HS-27A (cell line): ENCODE measurements around the gene NTF3.

Experiments
- DNase-seq: peaks from one replicate; pipeline ENCODE4 v3.0.0-alpha.2; 2012; ENCODE audit warnings: low read depth, missing footprints

NTF3 gene

GRCh38 chr12:5511256-5511643 is 79.3 kb downstream of the NTF3 start:
- DNase-seq = no peak

DNA sequence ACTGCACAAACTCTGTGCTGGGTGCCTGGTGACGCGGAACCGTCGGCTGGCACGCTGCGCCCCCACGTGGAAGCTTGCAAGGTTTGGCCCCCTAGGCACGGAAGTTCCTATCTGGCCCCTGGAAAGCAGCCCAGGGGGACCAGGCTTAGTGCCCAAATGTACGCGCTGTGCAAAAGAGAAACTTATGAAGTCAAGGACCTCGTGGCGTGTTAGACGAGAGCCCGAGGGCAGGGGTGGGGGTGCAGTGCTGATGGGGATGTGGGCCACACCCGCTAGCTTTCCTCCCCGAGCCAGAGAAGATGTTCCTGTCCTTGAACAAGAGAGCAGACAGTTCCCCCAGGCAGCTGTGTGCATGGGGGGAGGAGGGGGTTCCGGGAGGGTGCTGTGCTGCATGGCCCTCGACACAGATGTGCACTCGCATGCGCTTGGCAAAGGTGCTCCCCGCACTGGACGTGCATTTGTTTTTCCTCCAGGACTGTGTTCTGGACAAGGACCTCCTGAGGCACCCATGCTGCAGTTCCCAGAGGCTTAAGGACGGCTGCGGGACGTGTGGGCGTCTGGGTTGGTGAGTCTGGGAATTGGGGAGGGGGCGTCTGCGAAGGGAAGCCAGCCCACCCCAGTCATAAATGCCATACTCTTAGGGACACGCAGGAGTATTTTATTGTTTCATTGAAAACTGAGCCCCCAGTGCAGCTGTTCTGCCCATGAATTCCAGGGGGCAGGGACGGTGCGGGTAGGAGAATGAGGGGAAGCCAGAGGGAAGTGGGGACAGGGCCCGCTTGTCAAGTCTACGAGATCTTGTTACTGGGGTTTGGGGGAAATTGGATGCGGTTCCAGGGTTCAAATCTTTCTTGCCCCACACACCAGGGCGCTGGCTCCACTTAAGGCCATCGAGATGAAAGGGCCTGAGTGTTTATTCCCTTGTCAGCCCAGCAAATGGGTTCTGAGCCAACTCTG is 80.0 kb downstream of the NTF3 start:
- DNase-seq = no peak

- no peak for DNase-seq
These were observed 80.7 kb downstream of the NTF3 start for GRCh38 chr12:5512601-5512970.

GRCh38 chr12:5513406-5513805 is 81.5 kb downstream of the NTF3 start:
- DNase-seq = no peak

DNA sequence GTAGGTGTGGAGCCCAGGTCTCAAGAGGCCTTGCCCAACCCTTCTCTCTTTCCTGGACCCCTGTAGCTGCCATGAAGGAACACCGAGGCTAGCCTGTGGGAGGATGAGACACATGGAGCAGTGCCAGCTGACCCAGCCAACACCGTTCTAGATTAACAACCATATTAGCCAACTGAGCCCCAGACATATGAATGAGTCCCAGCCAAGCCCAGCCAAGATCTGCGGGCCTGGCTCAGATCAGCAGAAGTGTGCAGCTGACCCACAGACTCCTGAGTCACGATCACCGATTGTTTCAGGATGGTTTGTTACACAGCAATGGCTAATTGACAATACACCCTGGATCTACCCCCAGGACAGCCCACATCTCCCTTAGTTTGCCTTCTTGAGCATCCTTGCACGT is 82.1 kb downstream of the NTF3 start:
- no peak for DNase-seq

GRCh38 chr12:5514545-5514944 is 82.6 kb downstream of the NTF3 start:
- DNase-seq = no peak

GRCh38 chr12:5515458-5515857 is 83.5 kb downstream of the NTF3 start:
- DNase-seq = no peak

GRCh38 chr12:5516371-5517241 is 84.7 kb downstream of the NTF3 start:
- no peak for DNase-seq

GRCh38 chr12:5518584-5519365 is 86.9 kb downstream of the NTF3 start:
- no peak for DNase-seq

DNA sequence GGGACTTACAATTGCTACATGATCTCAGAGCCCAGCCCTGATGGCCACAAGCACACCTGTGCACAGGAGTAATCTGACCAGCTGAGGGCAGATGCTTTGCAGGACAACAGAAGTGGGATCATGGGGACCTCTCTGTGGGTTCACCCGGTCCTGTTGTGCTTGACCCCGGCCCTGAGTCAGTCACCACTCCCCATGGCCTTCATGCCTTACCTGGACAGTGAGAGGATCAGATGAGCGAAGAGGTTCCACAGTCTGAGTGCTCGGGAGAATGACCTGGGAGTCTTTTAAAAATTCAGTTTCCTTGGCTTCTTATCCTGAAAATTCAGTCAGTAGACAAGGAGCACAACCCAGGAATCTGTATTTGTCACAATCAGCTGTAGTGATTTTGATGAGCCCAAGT is 88.1 kb downstream of the NTF3 start:
- no peak for DNase-seq

- no peak for DNase-seq
These were observed 88.9 kb downstream of the NTF3 start for GRCh38 chr12:5520831-5521230.

DNA sequence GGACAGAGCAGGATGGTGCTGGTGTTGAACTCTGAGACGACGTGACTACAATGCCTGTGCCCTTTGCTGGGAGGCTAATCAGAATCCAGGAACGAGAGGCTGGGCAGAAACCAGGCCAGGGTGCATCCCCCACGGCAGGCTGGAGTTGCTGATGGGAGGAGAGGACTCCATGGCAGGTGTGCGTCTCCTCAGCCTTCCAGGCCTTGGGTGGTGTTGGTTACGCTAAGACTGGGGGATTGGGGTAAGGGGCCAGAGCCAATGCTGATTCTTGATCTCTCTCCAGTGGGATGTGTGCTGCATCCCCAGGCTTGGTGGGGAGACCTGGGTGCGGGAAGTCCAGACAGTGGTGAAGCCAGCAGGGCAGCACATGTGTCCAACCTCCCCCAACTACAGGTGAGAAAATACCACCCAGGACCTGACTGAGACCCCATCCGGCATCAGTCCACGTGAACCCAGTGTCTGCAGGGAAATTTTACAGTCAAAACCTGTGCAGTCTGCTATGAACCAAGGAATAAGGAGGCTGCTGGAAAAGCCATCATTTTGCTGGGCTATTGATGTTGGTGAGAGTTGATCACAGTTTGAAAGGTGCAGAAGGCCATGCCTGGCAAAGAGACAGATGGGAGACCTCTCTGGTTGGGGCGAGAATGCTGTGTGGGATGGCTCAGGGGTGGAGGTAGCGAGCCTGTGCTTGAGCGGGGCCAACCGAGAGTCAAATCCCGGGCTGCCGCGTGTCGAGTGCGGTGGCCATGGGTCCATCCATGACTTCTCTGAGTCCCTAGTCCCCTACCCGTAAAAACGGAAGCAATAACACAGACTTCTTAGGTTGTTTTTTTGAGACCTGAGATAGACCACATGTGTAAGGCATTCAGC is 89.8 kb downstream of the NTF3 start:
- no peak for DNase-seq

- DNase-seq = no peak
These were observed 90.8 kb downstream of the NTF3 start for GRCh38 chr12:5522432-5523335.

DNA sequence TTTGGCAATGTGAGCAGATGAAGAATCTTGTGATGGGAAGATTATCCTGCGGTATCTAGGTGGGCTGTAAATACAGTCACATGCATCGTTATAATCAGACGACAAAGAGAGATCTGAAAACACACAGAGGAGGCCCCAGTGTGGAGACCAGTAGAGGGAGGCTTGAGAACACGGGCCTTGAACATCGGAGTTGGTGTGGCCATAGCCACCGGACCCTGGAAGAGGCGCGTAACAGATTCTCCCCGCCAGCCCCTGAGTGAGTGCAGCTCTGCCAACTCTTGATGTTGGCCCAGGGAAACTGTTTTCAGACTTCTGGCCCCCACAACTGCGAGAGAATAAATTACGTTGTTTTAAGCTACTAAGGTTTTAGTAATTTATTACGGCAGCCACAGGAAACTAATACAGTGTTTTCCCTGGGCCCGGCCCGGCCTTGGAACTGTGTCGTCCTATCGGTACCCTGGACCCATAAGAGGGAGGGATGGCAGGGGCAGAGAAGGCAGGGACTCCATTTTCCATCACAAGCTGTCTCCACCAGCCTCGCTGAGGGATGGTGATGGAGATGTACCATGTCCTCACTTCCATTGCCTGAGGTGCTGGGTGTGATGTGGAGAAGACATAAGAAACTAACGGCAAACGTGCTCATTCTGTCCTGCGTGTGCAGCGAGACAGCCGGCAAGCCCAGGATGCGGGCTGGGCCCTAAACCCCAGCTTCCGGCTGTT is 91.6 kb downstream of the NTF3 start:
- DNase-seq = no peak

- DNase-seq = no peak
These were observed 92.3 kb downstream of the NTF3 start for GRCh38 chr12:5524116-5524768.

DNA sequence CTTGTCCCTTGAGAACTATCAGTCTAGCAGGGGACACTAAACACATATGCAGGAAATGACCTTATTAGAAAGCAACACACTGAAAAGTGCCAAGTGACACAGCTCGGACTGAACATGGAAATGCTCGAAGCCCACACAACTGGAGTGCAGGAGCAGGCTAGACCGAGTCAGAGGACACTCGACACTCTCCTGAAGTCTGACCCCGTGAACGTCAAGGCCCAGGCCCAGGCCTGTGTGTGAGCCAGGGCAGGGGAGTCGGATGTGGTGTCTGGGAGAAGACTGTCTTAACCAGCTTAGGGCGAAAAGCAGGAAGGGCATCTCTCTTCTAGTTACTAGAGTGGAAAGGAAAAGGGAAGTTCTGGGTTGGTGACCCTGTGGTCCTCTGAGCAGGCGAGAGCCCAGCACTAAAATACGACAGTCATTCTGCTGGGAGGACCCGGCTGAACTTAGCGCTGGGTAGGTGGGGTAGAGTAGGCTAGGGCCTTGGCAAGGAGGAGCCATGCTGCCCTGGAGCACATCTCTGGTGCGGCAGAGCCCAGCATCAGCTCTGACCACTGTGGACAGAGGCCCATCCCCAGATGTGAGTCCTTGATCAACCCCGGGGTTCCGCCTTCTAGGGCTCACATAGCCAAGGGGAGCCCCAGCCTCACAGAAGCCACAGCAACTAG is 93.0 kb downstream of the NTF3 start:
- DNase-seq = no peak

DNA sequence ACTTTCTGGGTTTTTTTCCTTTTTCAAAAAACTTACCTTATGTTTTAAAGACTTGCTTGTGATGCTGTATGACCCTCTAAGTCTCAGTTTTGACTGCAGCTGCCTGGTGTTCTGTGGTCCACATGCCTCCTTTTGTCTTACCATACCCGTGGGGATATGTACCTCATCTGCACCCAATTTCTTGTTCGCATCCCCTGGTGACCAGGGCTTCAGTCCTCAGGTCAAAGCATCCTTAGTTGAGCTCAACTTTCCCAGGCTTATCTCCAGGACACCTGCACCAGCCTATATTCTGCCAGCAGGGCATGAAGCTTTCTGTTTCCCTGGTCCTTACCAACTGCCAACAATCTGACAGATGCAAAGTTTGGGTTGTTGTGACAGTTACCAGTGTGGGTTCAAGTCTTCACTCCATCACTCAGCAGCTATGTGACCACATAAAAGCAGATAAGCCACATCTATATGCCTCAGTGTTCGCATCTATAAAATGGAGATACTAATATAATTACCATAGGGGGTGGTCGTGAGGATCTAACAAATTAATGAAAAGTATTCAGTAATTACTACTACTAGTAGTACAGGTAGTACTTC is 94.0 kb downstream of the NTF3 start:
- DNase-seq = no peak

DNA sequence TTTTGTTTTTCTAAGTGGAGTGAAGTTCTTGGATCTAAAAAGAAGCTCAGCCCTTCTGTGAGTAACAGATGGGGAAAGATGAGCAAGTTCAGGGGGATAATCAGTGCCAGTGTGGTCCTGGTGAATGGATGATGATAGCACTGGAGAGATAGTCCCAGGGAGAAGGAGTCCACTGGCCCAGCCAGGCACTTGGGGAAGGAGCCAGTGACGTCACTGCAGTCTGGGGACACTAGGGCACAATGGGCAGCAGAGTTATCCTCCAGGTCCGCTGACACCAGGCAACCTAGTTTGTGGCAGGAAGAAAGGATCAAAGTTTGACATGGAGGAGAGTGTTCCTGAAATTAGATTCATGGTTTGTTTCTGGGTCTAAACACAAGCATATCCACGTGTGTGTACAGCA is 101.5 kb downstream of the NTF3 start:
- DNase-seq = no peak
